Sigmoid colon (tissue), 7 donors: ENCODE data around the gene FOXL2NB. TPM values are rescaled to one million over a fixed set of nuclear protein-coding genes. Genes with fewer than 3 reads are reported as not detected.
"Not testable (repeated sequence)": the region's sequence is repeated elsewhere in the genome, so short reads cannot be mapped to it uniquely, and the experiment has no call there.

Source experiments
- DNase-seq: peaks from one replicate; pipeline ENCODE4 v3.0.0-alpha.2; 2019
- H3K27ac ChIP-seq, 4 donors: fragments of 200-600 bp; sonication (generic); one replicate each; pipeline ENCODE4 v1.5.1; 2016 to 2019; ENCODE audit warnings: mild to moderate bottlenecking in 1 of 4
- H3K27me3 ChIP-seq, 3 donors: fragments of 200-600 bp; sonication (generic); one replicate each; pipeline ENCODE4 v1.5.1; 2019; ENCODE audit warnings: mild to moderate bottlenecking in 1 of 3
- H3K36me3 ChIP-seq, 4 donors: fragments of 200-600 bp; sonication (generic); one replicate each; pipeline ENCODE4 v1.5.1; 2016 to 2019
- H3K4me1 ChIP-seq, 4 donors: fragments of 200-600 bp; sonication (generic); one replicate each; pipeline ENCODE4 v1.5.1; 2017 to 2019
- H3K4me3 ChIP-seq, 4 donors: fragments of 200-600 bp; sonication (generic); one replicate each; pipeline ENCODE4 v1.5.1; 2017 to 2019; ENCODE audit warnings: mild to moderate bottlenecking in 2 of 4, moderate library complexity in 1 of 4
- H3K9me3 ChIP-seq, 4 donors: fragments of 200-600 bp in 3 of 4; sonication (generic) in 3 of 4; one replicate each; pipeline versions ENCODE4 v1.5.1 to v1.6.1; 2013 to 2019
- CTCF ChIP-seq, 4 experiments: fragments of 450-650 bp in 3 of 4; fragments of 200-600 bp in 1 of 4; IDR thresholded peaks; one replicate each; pipeline ENCODE4 v1.5.1; 2016 to 2019; ENCODE audit warnings: antibody characterized with exemption in 4 of 4, mild to moderate bottlenecking in 3 of 4, moderate library complexity in 2 of 4
- EP300 ChIP-seq, 4 donors: sonication (generic); formaldehyde crosslinking; IDR thresholded peaks; one replicate each; pipeline ENCODE4 v1.6.1; 2017; ENCODE audit warnings: antibody characterized with exemption in 4 of 4
- POLR2A ChIP-seq, 2 donors: fragments of 450-650 bp; IDR thresholded peaks; one replicate each; pipeline ENCODE4 v1.6.1; 2016; ENCODE audit warnings: antibody characterized with exemption in 2 of 2, mild to moderate bottlenecking in 2 of 2, moderate library complexity in 2 of 2
- POLR2AphosphoS5 ChIP-seq, 4 donors: sonication (generic); formaldehyde crosslinking; IDR thresholded peaks; one replicate each; pipeline ENCODE4 v1.6.1; 2017; ENCODE audit warnings: antibody characterized with exemption in 4 of 4
- WGBS, 2 donors: extraction: QIAGEN DNeasy Blood & Tissue Kit; methylation state at CpG; one replicate each; pipeline ENCODE4 v1.1.7; 2013; 5-methylcytosine and 5-hydroxymethylcytosine counted together
- intact Hi-C: fragments of 100-400 bp; cut with DNase I; formaldehyde crosslinking; loops from one replicate; pipeline ENCODE4 v1.15.1; 2023
- polyA plus RNA-seq, 3 donors: library from polyadenylated mRNA; stranded (reverse); fragments of 200-250 nt; gene quantifications; one replicate each; pipeline ENCODE4 v1.2.3, GENCODE V29; 2013
- total RNA-seq, 4 donors: library from RNA; depleted of rRNA; stranded (reverse); fragments of >200 nt; gene quantifications; one replicate each; pipeline ENCODE4 v1.1.0, GENCODE V29; 2016
- donor health status: healthy with polysubstance abuse.
- donor health status: Bipolar disorder and iron deficiency.
- donor health status: healthy.

The FOXL2NB gene
- total and polyA plus RNA-seq, 7 donors, result under 0.01 TPM; not detected in 6

- Histone ChIP-seq H3K36me3 (no peaks in the 10 kb centered on the region), H3K9me3 (no peaks in the 10 kb centered on the region), H3K27ac (peak overlapping the region; percentile 89 to 96 (median 92)), H3K27me3 (no peaks in the 10 kb centered on the region), H3K4me1 (peaks cover 0 to 15% (median 11%) of the 10 kb centered on the region in 4 donors), H3K4me3 (peak overlapping the region; percentile 63 to 82 (median 67))
- TF ChIP-seq POLR2A (IDR thresholded peaks at IDR 0.05) (no peak), CTCF (IDR thresholded peaks at IDR 0.05) (peak; percentile 84 to 92 (median 88)), EP300 (IDR thresholded peaks at IDR 0.05) (no peak), POLR2AphosphoS5 (IDR thresholded peaks at IDR 0.05) (peak in 3 of 4 donors; percentile 25 to 65 (median 44))
- 0 to 2% methylated on average over 68 of the region's 68 CpGs for WGBS, 2 donors
- peak; percentile 96 for DNase-seq
- intact Hi-C loops, result loop anchor here (1.0 to 2.0 kb wide), 4 partner anchors 81 to 498 kb away; partner anchors contain the start of genes CEP70 and PIK3CB
These were observed 31.2 kb upstream of the FOXL2NB start for GRCh38 chr3:138915503-138916498.

GRCh38 chr3:138916824-138917223, 30.2 kb upstream of the FOXL2NB start:
- H3K36me3 ChIP-seq, result no peaks in the 10 kb centered on the region
- TF ChIP-seq POLR2AphosphoS5 (IDR thresholded peaks at IDR 0.05) (no peak), POLR2A (IDR thresholded peaks at IDR 0.05) (no peak), EP300 (IDR thresholded peaks at IDR 0.05) (no peak), CTCF (IDR thresholded peaks at IDR 0.05) (no peak)
- DNase-seq, result no peak
- no peak overlapping the region for H3K27ac ChIP-seq
- no peak overlapping the region for H3K4me3 ChIP-seq
- peaks cover 0 to 15% (median 11%) of the 10 kb centered on the region in 4 donors for H3K4me1 ChIP-seq
- WGBS, 2 donors, result 14 to 55% methylated on average over 2 of the region's 2 CpGs
- H3K27me3 ChIP-seq, result no peaks in the 10 kb centered on the region
- intact Hi-C loops, result no loop called here
- H3K9me3 ChIP-seq, result no peaks in the 10 kb centered on the region

- H3K27ac ChIP-seq, result no peak overlapping the region
- intact Hi-C loops, result no loop called here
- peaks cover 0 to 17% (median 12%) of the 10 kb centered on the region in 4 donors for H3K4me1 ChIP-seq
- H3K36me3 ChIP-seq, result no peaks in the 10 kb centered on the region
- no peaks in the 10 kb centered on the region for H3K27me3 ChIP-seq
- no peak overlapping the region for H3K4me3 ChIP-seq
- H3K9me3 ChIP-seq, result no peaks in the 10 kb centered on the region
- no peak for TF ChIP-seq CTCF (IDR thresholded peaks at IDR 0.05)
- 76 to 79% methylated on average over 4 of the region's 4 CpGs for WGBS, 2 donors
- no peak for DNase-seq
These were observed 27.7 kb upstream of the FOXL2NB start for GRCh38 chr3:138919325-138919724.

- TF ChIP-seq CTCF (IDR thresholded peaks at IDR 0.05) (no peak), POLR2AphosphoS5 (IDR thresholded peaks at IDR 0.05) (no peak), EP300 (IDR thresholded peaks at IDR 0.05) (no peak), POLR2A (IDR thresholded peaks at IDR 0.05) (no peak)
- H3K27me3 ChIP-seq, result no peaks in the 10 kb centered on the region
- H3K4me1 ChIP-seq, result peaks cover 0 to 4% (median 0%) of the 10 kb centered on the region in 4 donors
- H3K36me3 ChIP-seq, result no peaks in the 10 kb centered on the region
- no peaks in the 10 kb centered on the region for H3K9me3 ChIP-seq
- no peak overlapping the region for H3K27ac ChIP-seq
- DNase-seq, result no peak
- intact Hi-C loops, result no loop called here
- 82 to 84% methylated on average over 8 of the region's 8 CpGs for WGBS, 2 donors
- H3K4me3 ChIP-seq, result no peak overlapping the region
These were observed 25.4 kb upstream of the FOXL2NB start for GRCh38 chr3:138921316-138922292.

- H3K27me3 ChIP-seq, H3K9me3 ChIP-seq, H3K36me3 ChIP-seq, H3K27ac ChIP-seq, DNase-seq, intact Hi-C loops, H3K4me3 ChIP-seq, H3K4me1 ChIP-seq: not testable (repeated sequence)
- 91 to 94% methylated on average over 6 of the region's 6 CpGs for WGBS, 2 donors
These were observed 24.6 kb upstream of the FOXL2NB start for GRCh38 chr3:138922400-138922799.
